ENCODE data around the gene ART1. TPM values are rescaled to one million over a fixed set of nuclear protein-coding genes. Genes with fewer than 3 reads are reported as not detected.

ART1 gene
- total and polyA plus RNA-seq, 2 of the 8 experiments (the other 6 are each of a cell fraction or from before 2014, with no cell fraction given): not detected

GRCh38 chr11:3685923-3686322, 41.0 kb downstream of the ART1 start:
- CTCF ChIA-PET (ENCODE audit: partially characterized antibody): no interaction called here
- Histone ChIP-seq H3K36me3 (ENCODE audit: control insufficient read depth in 2 of 4, insufficient read depth in 4 of 4, low read length in 3 of 4) (peaks cover 31 to 85% (median 58%) of the 10 kb centered on the region in 4 experiments), H3K14ac (ENCODE audit: insufficient read length) (no peak overlapping the region), H3K4me3 (ENCODE audit: extremely low read depth in 1 of 4, insufficient read depth in 2 of 4, low read depth in 3 of 4, low read length in 4 of 4) (no peak overlapping the region), H4K91ac (replicated peaks; ENCODE audit: insufficient read length, low read length) (no peak overlapping the region), H2BK120ac (replicated peaks; ENCODE audit: low read depth, low read length) (no peak overlapping the region), H2BK12ac (ENCODE audit: low read depth, low read length) (no peak overlapping the region), H3K79me2 (ENCODE audit: control insufficient read depth in 1 of 2, insufficient read depth in 2 of 2, low read length in 2 of 2) (no peaks in the 10 kb centered on the region), H3K27me3 (replicated peaks in 1 of 4; ENCODE audit: control insufficient read depth in 3 of 4, extremely low read depth in 1 of 4, insufficient read depth in 3 of 4, low read length in 3 of 4) (no peaks in the 10 kb centered on the region), H3K23ac (ENCODE audit: insufficient read length) (no peak overlapping the region), H3K79me1 (ENCODE audit: low read depth, low read length) (no peaks in the 10 kb centered on the region), H3K4me2 (ENCODE audit: insufficient read depth in 1 of 2, low read depth in 2 of 2, low read length in 2 of 2) (no peak overlapping the region), H3K27ac (ENCODE audit: low read depth, low read length) (no peak overlapping the region), H3K56ac (replicated peaks; ENCODE audit: insufficient read length, low read depth, low read length) (no peak overlapping the region), H2BK20ac (ENCODE audit: low read length) (no peak overlapping the region), H2AK5ac (ENCODE audit: low read depth, low read length) (no peak overlapping the region), H3K9me3 (ENCODE audit: insufficient read depth in 2 of 2, low read depth in 1 of 2, low read length in 1 of 2) (no peaks in the 10 kb centered on the region), H4K8ac (ENCODE audit: extremely low read depth, insufficient read depth, low read length) (no peak overlapping the region), H2AFZ (ENCODE audit: low read length) (no peak overlapping the region), H3K9ac (replicated peaks in 1 of 4; ENCODE audit: extremely low read depth in 1 of 4, low read depth in 3 of 4, low read length in 3 of 4) (no peak overlapping the region), H3K23me2 (ENCODE audit: low read depth, low read length) (no peaks in the 10 kb centered on the region), H3K18ac (ENCODE audit: extremely low read depth, low read length) (no peak overlapping the region), H2BK5ac (ENCODE audit: low read depth, low read length) (no peak overlapping the region), H4K20me1 (replicated peaks in 1 of 2; ENCODE audit: control insufficient read depth in 1 of 2, insufficient read depth in 2 of 2, low read length in 2 of 2) (peaks cover 0 to 2% of the 10 kb centered on the region in 2 experiments), H3K4me1 (replicated peaks in 1 of 4; ENCODE audit: control insufficient read depth in 3 of 4, insufficient read depth in 4 of 4, low read length in 3 of 4) (no peaks in the 10 kb centered on the region), H2BK15ac (ENCODE audit: low read length) (no peak overlapping the region), H4K5ac (ENCODE audit: insufficient read length, low read depth, low read length) (no peak overlapping the region), H3K4ac (replicated peaks; ENCODE audit: insufficient read length, low read depth, low read length) (no peak overlapping the region)
- DNase-seq (ENCODE audit: low read depth in 1 of 2, low spot score in 2 of 2) (no peak), FAIRE-seq (no peak)
- TF ChIP-seq EZH2 (IDR thresholded peaks at IDR 0.05; ENCODE audit: low read depth, low read length, severe bottlenecking): no peak
- TF ChIP-seq SIRT6 (IDR thresholded peaks at IDR 0.05; ENCODE audit: low read length): no peak
- no peak for TF ChIP-seq KDM1A (IDR thresholded peaks at IDR 0.05; ENCODE audit: borderline replicate concordance, low read length)
- no peak for TF ChIP-seq POLR2AphosphoS5 (IDR thresholded peaks at IDR 0.05; ENCODE audit: low read depth, low read length)
- no peak for TF ChIP-seq SP1 (IDR thresholded peaks at IDR 0.05; ENCODE audit: low read depth, low read length)
- WGBS, 2 experiments (ENCODE audit: extremely low coverage in 1 of 2, insufficient coverage in 1 of 2, insufficient read length in 1 of 2, insufficient replicate concordance in 2 of 2, low coverage in 1 of 2, low lambda C conversion rate in 2 of 2, missing lambda C conversion rate in 1 of 2): 92% methylated on average over 7 of the region's 7 CpGs; no CpG with 5 or more reads in 1 of the 2 experiments
- POLR2A ChIA-PET (ENCODE audit: partially characterized antibody): no interaction called here

Measured in H1 (cell line).